PFSK-1 (cell line): ENCODE data around the gene UNC80. TPM values are rescaled to one million over a fixed set of nuclear protein-coding genes. Genes with fewer than 3 reads are reported as not detected.

Experiments
- FOXP2 ChIP-seq: optimal IDR thresholded peaks from 2 replicates; pipeline ENCODE3; 2011; ENCODE audit warnings: borderline replicate concordance, control low read depth, inconsistent platforms; ENCODE audit not compliant: insufficient read depth; ENCODE audit errors: extremely low read length, extremely low read depth
- POLR2AphosphoS5 ChIP-seq: IDR thresholded peaks from 2 replicates; pipeline ENCODE4 v1.6.1; 2012; ENCODE audit warnings: low read depth, mild to moderate bottlenecking, control low read depth, low read length, moderate library complexity
- SIN3A ChIP-seq: IDR thresholded peaks from 2 replicates; pipeline ENCODE4 v1.6.1; 2012; ENCODE audit warnings: mild to moderate bottlenecking, low read length, moderate library complexity, borderline replicate concordance; ENCODE audit not compliant: insufficient read depth
- TAF1 ChIP-seq: IDR thresholded peaks from 2 replicates; pipeline ENCODE4 v1.6.1; 2012; ENCODE audit warnings: low read length, control low read depth, borderline replicate concordance; ENCODE audit not compliant: insufficient read depth
- polyA plus RNA-seq: library from polyadenylated mRNA; unstranded; fragments of >200 nt; gene quantifications from one replicate; pipeline ENCODE4 v1.2.1, GENCODE V29; 2012; ENCODE audit warnings: low read depth, missing spikeins; ENCODE audit not compliant: insufficient read length
- TF ChIP-seq, protein P1 (sequence below), 2 experiments: IDR thresholded peaks; 2 replicates each; pipeline versions ENCODE4 v1.6.1 to v1.8.0; 2011 to 2012; ENCODE audit warnings: low read depth in 2 of 2, low read length in 2 of 2, control low read depth in 1 of 2, inconsistent platforms in 1 of 2, mild to moderate bottlenecking in 1 of 2, moderate library complexity in 1 of 2; ENCODE audit not compliant: insufficient read depth in 1 of 2

Gene UNC80
- polyA plus RNA-seq = 0.49 TPM

- TF ChIP-seq POLR2AphosphoS5 = no peak
- peak; percentile 69 for TF ChIP-seq FOXP2
- peak; percentile 97; the same call in 1 of the 2 replicates for TF ChIP-seq SIN3A
- TF ChIP-seq, protein P1, sequence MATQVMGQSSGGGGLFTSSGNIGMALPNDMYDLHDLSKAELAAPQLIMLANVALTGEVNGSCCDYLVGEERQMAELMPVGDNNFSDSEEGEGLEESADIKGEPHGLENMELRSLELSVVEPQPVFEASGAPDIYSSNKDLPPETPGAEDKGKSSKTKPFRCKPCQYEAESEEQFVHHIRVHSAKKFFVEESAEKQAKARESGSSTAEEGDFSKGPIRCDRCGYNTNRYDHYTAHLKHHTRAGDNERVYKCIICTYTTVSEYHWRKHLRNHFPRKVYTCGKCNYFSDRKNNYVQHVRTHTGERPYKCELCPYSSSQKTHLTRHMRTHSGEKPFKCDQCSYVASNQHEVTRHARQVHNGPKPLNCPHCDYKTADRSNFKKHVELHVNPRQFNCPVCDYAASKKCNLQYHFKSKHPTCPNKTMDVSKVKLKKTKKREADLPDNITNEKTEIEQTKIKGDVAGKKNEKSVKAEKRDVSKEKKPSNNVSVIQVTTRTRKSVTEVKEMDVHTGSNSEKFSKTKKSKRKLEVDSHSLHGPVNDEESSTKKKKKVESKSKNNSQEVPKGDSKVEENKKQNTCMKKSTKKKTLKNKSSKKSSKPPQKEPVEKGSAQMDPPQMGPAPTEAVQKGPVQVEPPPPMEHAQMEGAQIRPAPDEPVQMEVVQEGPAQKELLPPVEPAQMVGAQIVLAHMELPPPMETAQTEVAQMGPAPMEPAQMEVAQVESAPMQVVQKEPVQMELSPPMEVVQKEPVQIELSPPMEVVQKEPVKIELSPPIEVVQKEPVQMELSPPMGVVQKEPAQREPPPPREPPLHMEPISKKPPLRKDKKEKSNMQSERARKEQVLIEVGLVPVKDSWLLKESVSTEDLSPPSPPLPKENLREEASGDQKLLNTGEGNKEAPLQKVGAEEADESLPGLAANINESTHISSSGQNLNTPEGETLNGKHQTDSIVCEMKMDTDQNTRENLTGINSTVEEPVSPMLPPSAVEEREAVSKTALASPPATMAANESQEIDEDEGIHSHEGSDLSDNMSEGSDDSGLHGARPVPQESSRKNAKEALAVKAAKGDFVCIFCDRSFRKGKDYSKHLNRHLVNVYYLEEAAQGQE (IDR thresholded peaks at IDR 0.05; ENCODE audit: insufficient read depth in 1 of 2, low read depth in 2 of 2, low read length in 2 of 2) = peak; percentile 96 to 98
These were observed at the start of gene UNC80 for GRCh38 chr2:209771474-209772289. Gene UNC80, plus strand, starts transcription at chr2:209771832. Its CDS starts 241 bp downstream, at chr2:209772073.

GRCh38 chr2:209726311-209726710, 45.3 kb upstream of the UNC80 start:
- TF ChIP-seq, protein P1 (IDR thresholded peaks at IDR 0.05; ENCODE audit: insufficient read depth in 1 of 2, low read depth in 2 of 2, low read length in 2 of 2) = no peak
- TF ChIP-seq TAF1 (no peak), POLR2AphosphoS5 (no peak), FOXP2 (no peak), SIN3A (no peak)

- TF ChIP-seq SIN3A = no peak
- TF ChIP-seq TAF1 = no peak
- no peak for TF ChIP-seq POLR2AphosphoS5
- no peak for TF ChIP-seq FOXP2
- TF ChIP-seq, protein P1 (IDR thresholded peaks at IDR 0.05; ENCODE audit: insufficient read depth in 1 of 2, low read depth in 2 of 2, low read length in 2 of 2) = no peak
These were observed 44.6 kb upstream of the UNC80 start for GRCh38 chr2:209727077-209727476.

GRCh38 chr2:209734805-209735204, 36.8 kb upstream of the UNC80 start:
- TF ChIP-seq FOXP2 (no peak), TAF1 (no peak), POLR2AphosphoS5 (no peak), SIN3A (no peak)
- TF ChIP-seq, protein P1 (IDR thresholded peaks at IDR 0.05; ENCODE audit: insufficient read depth in 1 of 2, low read depth in 2 of 2, low read length in 2 of 2) = no peak

DNA sequence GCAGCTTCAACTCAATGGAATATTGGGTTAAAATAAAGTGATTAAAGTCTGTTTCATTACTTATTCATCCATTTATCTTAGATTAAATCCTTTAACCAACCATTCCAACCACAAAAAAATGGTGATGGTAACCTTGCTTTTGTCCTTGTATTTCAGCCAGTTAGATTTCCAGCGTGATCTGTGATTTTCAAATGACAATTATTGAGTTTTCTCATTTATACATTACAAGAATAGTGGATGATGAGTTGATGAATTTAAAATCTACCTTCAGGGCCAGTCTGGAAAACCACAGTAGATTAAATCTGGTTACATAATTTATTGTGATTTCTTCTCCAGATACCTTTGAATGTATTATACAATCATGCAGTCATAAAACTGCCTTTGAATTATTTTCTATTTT, 29.7 kb upstream of the UNC80 start:
- TF ChIP-seq, protein P1 (IDR thresholded peaks at IDR 0.05; ENCODE audit: insufficient read depth in 1 of 2, low read depth in 2 of 2, low read length in 2 of 2) = no peak
- TF ChIP-seq FOXP2 = no peak
- no peak for TF ChIP-seq POLR2AphosphoS5
- no peak for TF ChIP-seq SIN3A
- no peak for TF ChIP-seq TAF1
